LHCN-M2 (cell line): ENCODE measurements around the gene MEPE. TPM values are rescaled to one million over a fixed set of nuclear protein-coding genes. Genes with fewer than 3 reads are reported as not detected.

Experiments used
- DNase-seq: peaks from one replicate; pipeline ENCODE4 v3.0.0-alpha.2; 2012; ENCODE audit warnings: low read depth
- total RNA-seq: library from RNA; depleted of rRNA; stranded (reverse); fragments of >200 nt; gene quantifications from 2 replicates; pipeline ENCODE4 v1.2.3, GENCODE V29; 2014

MEPE gene
- total RNA-seq, 1 experiment from 2014 or later, result not detected

- peak; percentile 96 for DNase-seq
These were observed 11.2 kb downstream of the MEPE start for GRCh38 chr4:87843936-87844335.

- DNase-seq, result peak; percentile 20
These were observed 11.7 kb downstream of the MEPE start for GRCh38 chr4:87844452-87844851.

GRCh38 chr4:87846226-87846625, 13.5 kb downstream of the MEPE start:
- DNase-seq, result no peak

GRCh38 chr4:87848622-87849351, 16.0 kb downstream of the MEPE start:
- peak; percentile 62 for DNase-seq

- no peak for DNase-seq
These were observed 16.8 kb downstream of the MEPE start for GRCh38 chr4:87849612-87850011.

- DNase-seq, result no peak
These were observed 18.6 kb downstream of the MEPE start for GRCh38 chr4:87851332-87851731.

- no peak for DNase-seq
These were observed 19.2 kb downstream of the MEPE start for GRCh38 chr4:87851953-87852352.

GRCh38 chr4:87853108-87853507, 20.3 kb downstream of the MEPE start:
- DNase-seq, result peak; percentile 43

- no peak for DNase-seq
These were observed 21.1 kb downstream of the MEPE start for GRCh38 chr4:87853891-87854290.

GRCh38 chr4:87855559-87855958, 22.8 kb downstream of the MEPE start:
- no peak for DNase-seq

- no peak for DNase-seq
These were observed 24.0 kb downstream of the MEPE start for GRCh38 chr4:87856816-87857215.

- no peak for DNase-seq
These were observed 25.0 kb downstream of the MEPE start for GRCh38 chr4:87857789-87858188.

GRCh38 chr4:87862236-87862635, 29.5 kb downstream of the MEPE start:
- no peak for DNase-seq

- no peak for DNase-seq
These were observed 30.7 kb downstream of the MEPE start for GRCh38 chr4:87863486-87863885.

- no peak for DNase-seq
These were observed 31.6 kb downstream of the MEPE start for GRCh38 chr4:87864321-87864720.

GRCh38 chr4:87865288-87865687, 32.5 kb downstream of the MEPE start:
- DNase-seq, result no peak

- no peak for DNase-seq
These were observed 33.3 kb downstream of the MEPE start for GRCh38 chr4:87865960-87866598.

- no peak for DNase-seq
These were observed 35.8 kb downstream of the MEPE start for GRCh38 chr4:87868522-87868921.

- no peak for DNase-seq
These were observed 39.3 kb downstream of the MEPE start for GRCh38 chr4:87872028-87872427.

GRCh38 chr4:87875191-87875590, 42.4 kb downstream of the MEPE start:
- DNase-seq, result no peak

- no peak for DNase-seq
These were observed 47.3 kb downstream of the MEPE start for GRCh38 chr4:87880106-87880505.

- no peak for DNase-seq
These were observed 48.3 kb downstream of the MEPE start for GRCh38 chr4:87881115-87881514.

GRCh38 chr4:87882321-87882720, 49.6 kb downstream of the MEPE start:
- DNase-seq, result no peak
